ENCODE results near the gene FBXO48.
A peak's percentile ranks its signal among the peaks of the same experiment; 100 is the strongest.

FBXO48 gene

GRCh38 chr2:68416081-68416675 lies 50.9 kb downstream of the FBXO48 start:
- 90% methylated on average over 7 of the region's 9 CpGs for WGBS (ENCODE audit: insufficient coverage)

GRCh38 chr2:68415521-68415920 lies 51.6 kb downstream of the FBXO48 start:
- POLR2A ChIA-PET: interaction anchor here (0.8 to 1.1 kb wide), 2 partner anchors 11 to 26 kb away, joined by 3 read pairs; no protein-coding TSS in a partner anchor
- CTCF ChIA-PET: interaction anchor here (1.0 to 2.2 kb wide), 11 partner anchors 8 to 110 kb away, joined by 3 to 9 read pairs (median 4); partner anchors contain the start of gene PLEK
- no peak for DNase-seq
- H3K9me3 ChIP-seq (ENCODE audit: control extremely low read depth in 1 of 5, control insufficient read depth in 4 of 5, insufficient read depth in 2 of 5, low read depth in 1 of 5, low read length in 4 of 5): no peaks in the 10 kb centered on the region
- H3K4me1 ChIP-seq (ENCODE audit: control extremely low read depth in 1 of 4, control insufficient read depth in 4 of 4, insufficient read depth in 4 of 4, low read length in 3 of 4): peaks cover 22 to 90% (median 59%) of the 10 kb centered on the region in 4 experiments
- H3K27me3 ChIP-seq (replicated peaks in 2 of 5; ENCODE audit: control insufficient read depth in 4 of 5, insufficient read depth in 5 of 5, low read length in 4 of 5): no peaks in the 10 kb centered on the region
- H3K27ac ChIP-seq (ENCODE audit: insufficient read depth in 1 of 2, low read depth in 1 of 2, low read length in 2 of 2, poor library complexity in 1 of 2, severe bottlenecking in 2 of 2): peak overlapping the region; percentile 18 to 71
- no peak overlapping the region for H3K4me3 ChIP-seq (ENCODE audit: control insufficient read depth in 1 of 7, extremely low read depth in 1 of 7, insufficient read depth in 4 of 7, low read depth in 2 of 7, low read length in 6 of 7)
- no peaks in the 10 kb centered on the region for H3K36me3 ChIP-seq (ENCODE audit: control insufficient read depth in 4 of 4, insufficient read depth in 4 of 4, low read length in 3 of 4)

More at GRCh38 chr2:68416081-68416675, 50.9 kb downstream of the FBXO48 start:
- H3K9me3 ChIP-seq (ENCODE audit: control extremely low read depth in 1 of 5, control insufficient read depth in 4 of 5, insufficient read depth in 2 of 5, low read depth in 1 of 5, low read length in 4 of 5): no peaks in the 10 kb centered on the region
- POLR2A ChIA-PET: no interaction called here
- no peak overlapping the region for H3K4me3 ChIP-seq (ENCODE audit: control insufficient read depth in 1 of 7, extremely low read depth in 1 of 7, insufficient read depth in 4 of 7, low read depth in 2 of 7, low read length in 6 of 7)
- H3K27me3 ChIP-seq (replicated peaks in 2 of 5; ENCODE audit: control insufficient read depth in 4 of 5, insufficient read depth in 5 of 5, low read length in 4 of 5): no peaks in the 10 kb centered on the region
- peaks cover 22 to 91% (median 58%) of the 10 kb centered on the region in 4 experiments for H3K4me1 ChIP-seq (ENCODE audit: control extremely low read depth in 1 of 4, control insufficient read depth in 4 of 4, insufficient read depth in 4 of 4, low read length in 3 of 4)
- peak overlapping the region in 1 of 2 experiments; percentile 18 for H3K27ac ChIP-seq (ENCODE audit: insufficient read depth in 1 of 2, low read depth in 1 of 2, low read length in 2 of 2, poor library complexity in 1 of 2, severe bottlenecking in 2 of 2)
- DNase-seq: no peak
- no peaks in the 10 kb centered on the region for H3K36me3 ChIP-seq (ENCODE audit: control insufficient read depth in 4 of 4, insufficient read depth in 4 of 4, low read length in 3 of 4)
- CTCF ChIA-PET: interaction anchor here (1.0 to 2.3 kb wide), 8 partner anchors 12 to 122 kb away, joined by 3 to 17 read pairs (median 4); partner anchors contain the start of gene PLEK

GRCh38 chr2:68414876-68415275 lies 52.2 kb downstream of the FBXO48 start:
- peaks cover 22 to 83% (median 56%) of the 10 kb centered on the region in 4 experiments for H3K4me1 ChIP-seq (ENCODE audit: control extremely low read depth in 1 of 4, control insufficient read depth in 4 of 4, insufficient read depth in 4 of 4, low read length in 3 of 4)
- no peaks in the 10 kb centered on the region for H3K36me3 ChIP-seq (ENCODE audit: control insufficient read depth in 4 of 4, insufficient read depth in 4 of 4, low read length in 3 of 4)
- DNase-seq: peak; percentile 94 to 97 (median 96)
- H3K4me3 ChIP-seq (ENCODE audit: control insufficient read depth in 1 of 7, extremely low read depth in 1 of 7, insufficient read depth in 4 of 7, low read depth in 2 of 7, low read length in 6 of 7): no peak overlapping the region
- H3K27me3 ChIP-seq (replicated peaks in 2 of 5; ENCODE audit: control insufficient read depth in 4 of 5, insufficient read depth in 5 of 5, low read length in 4 of 5): no peaks in the 10 kb centered on the region
- H3K27ac ChIP-seq (ENCODE audit: insufficient read depth in 1 of 2, low read depth in 1 of 2, low read length in 2 of 2, poor library complexity in 1 of 2, severe bottlenecking in 2 of 2): peak overlapping the region; percentile 18 to 71
- CTCF ChIA-PET: interaction anchor here (0.6 to 2.2 kb wide), 12 partner anchors 9 to 109 kb away, joined by 3 to 9 read pairs (median 3); partner anchors contain the start of gene PLEK
- POLR2A ChIA-PET: interaction anchor here (0.8 to 1.1 kb wide), 2 partner anchors 10 to 27 kb away, joined by 3 read pairs; no protein-coding TSS in a partner anchor
- H3K9me3 ChIP-seq (ENCODE audit: control extremely low read depth in 1 of 5, control insufficient read depth in 4 of 5, insufficient read depth in 2 of 5, low read depth in 1 of 5, low read length in 4 of 5): no peaks in the 10 kb centered on the region
- WGBS (ENCODE audit: insufficient coverage): 85% methylated on average over 2 of the region's 3 CpGs

GRCh38 chr2:68414452-68414851 lies 52.6 kb downstream of the FBXO48 start:
- Histone ChIP-seq H3K27ac (ENCODE audit: insufficient read depth in 1 of 2, low read depth in 1 of 2, low read length in 2 of 2, poor library complexity in 1 of 2, severe bottlenecking in 2 of 2) (peak overlapping the region; percentile 18 to 71), H3K4me3 (ENCODE audit: control insufficient read depth in 1 of 7, extremely low read depth in 1 of 7, insufficient read depth in 4 of 7, low read depth in 2 of 7, low read length in 6 of 7) (no peak overlapping the region), H3K9me3 (ENCODE audit: control extremely low read depth in 1 of 5, control insufficient read depth in 4 of 5, insufficient read depth in 2 of 5, low read depth in 1 of 5, low read length in 4 of 5) (no peaks in the 10 kb centered on the region), H3K27me3 (replicated peaks in 2 of 5; ENCODE audit: control insufficient read depth in 4 of 5, insufficient read depth in 5 of 5, low read length in 4 of 5) (no peaks in the 10 kb centered on the region), H3K36me3 (ENCODE audit: control insufficient read depth in 4 of 4, insufficient read depth in 4 of 4, low read length in 3 of 4) (no peaks in the 10 kb centered on the region), H3K4me1 (ENCODE audit: control extremely low read depth in 1 of 4, control insufficient read depth in 4 of 4, insufficient read depth in 4 of 4, low read length in 3 of 4) (peaks cover 18 to 79% (median 55%) of the 10 kb centered on the region in 4 experiments)
- ChIA-PET CTCF (interaction anchor here (0.6 to 2.2 kb wide), 11 partner anchors 9 to 109 kb away, joined by 3 to 9 read pairs (median 3); partner anchors contain the start of gene PLEK), POLR2A (interaction anchor here (1.1 kb wide), 1 partner anchor 9 kb away, joined by 3 read pairs; no protein-coding TSS in a partner anchor)
- DNase-seq: no peak

GRCh38 chr2:68413466-68413865 lies 53.6 kb downstream of the FBXO48 start:
- no peaks in the 10 kb centered on the region for H3K27me3 ChIP-seq (replicated peaks in 2 of 5; ENCODE audit: control insufficient read depth in 4 of 5, insufficient read depth in 5 of 5, low read length in 4 of 5)
- ChIA-PET POLR2A (no interaction called here), CTCF (no interaction called here)
- 90% methylated on average over 2 of the region's 2 CpGs for WGBS (ENCODE audit: insufficient coverage)
- peaks cover 14 to 70% (median 48%) of the 10 kb centered on the region in 4 experiments for H3K4me1 ChIP-seq (ENCODE audit: control extremely low read depth in 1 of 4, control insufficient read depth in 4 of 4, insufficient read depth in 4 of 4, low read length in 3 of 4)
- no peak overlapping the region for H3K4me3 ChIP-seq (ENCODE audit: control insufficient read depth in 1 of 7, extremely low read depth in 1 of 7, insufficient read depth in 4 of 7, low read depth in 2 of 7, low read length in 6 of 7)
- H3K9me3 ChIP-seq (ENCODE audit: control extremely low read depth in 1 of 5, control insufficient read depth in 4 of 5, insufficient read depth in 2 of 5, low read depth in 1 of 5, low read length in 4 of 5): no peaks in the 10 kb centered on the region
- no peaks in the 10 kb centered on the region for H3K36me3 ChIP-seq (ENCODE audit: control insufficient read depth in 4 of 4, insufficient read depth in 4 of 4, low read length in 3 of 4)
- no peak overlapping the region for H3K27ac ChIP-seq (ENCODE audit: insufficient read depth in 1 of 2, low read depth in 1 of 2, low read length in 2 of 2, poor library complexity in 1 of 2, severe bottlenecking in 2 of 2)
- no peak for DNase-seq

GRCh38 chr2:68412127-68412819 lies 54.8 kb downstream of the FBXO48 start:
- peak in 2 of 3 donors; percentile 32 to 48 for DNase-seq
- no peaks in the 10 kb centered on the region for H3K9me3 ChIP-seq (ENCODE audit: control extremely low read depth in 1 of 5, control insufficient read depth in 4 of 5, insufficient read depth in 2 of 5, low read depth in 1 of 5, low read length in 4 of 5)
- CTCF ChIA-PET: interaction anchor here (1.0 kb wide), 1 partner anchor 9 kb away, joined by 4 read pairs; no protein-coding TSS in a partner anchor
- peak overlapping the region in 3 of 7 experiments; percentile 12 to 52 (median 36) for H3K4me3 ChIP-seq (ENCODE audit: control insufficient read depth in 1 of 7, extremely low read depth in 1 of 7, insufficient read depth in 4 of 7, low read depth in 2 of 7, low read length in 6 of 7)
- POLR2A ChIA-PET: interaction anchor here (0.6 kb wide), 1 partner anchor 10 kb away, joined by 3 read pairs; no protein-coding TSS in a partner anchor
- WGBS (ENCODE audit: insufficient coverage): 76% methylated on average over 3 of the region's 4 CpGs
- H3K4me1 ChIP-seq (ENCODE audit: control extremely low read depth in 1 of 4, control insufficient read depth in 4 of 4, insufficient read depth in 4 of 4, low read length in 3 of 4): peaks cover 7 to 58% (median 36%) of the 10 kb centered on the region in 4 experiments
- H3K27me3 ChIP-seq (replicated peaks in 2 of 5; ENCODE audit: control insufficient read depth in 4 of 5, insufficient read depth in 5 of 5, low read length in 4 of 5): no peaks in the 10 kb centered on the region
- H3K27ac ChIP-seq (ENCODE audit: insufficient read depth in 1 of 2, low read depth in 1 of 2, low read length in 2 of 2, poor library complexity in 1 of 2, severe bottlenecking in 2 of 2): peak overlapping the region; percentile 26 to 47
- no peaks in the 10 kb centered on the region for H3K36me3 ChIP-seq (ENCODE audit: control insufficient read depth in 4 of 4, insufficient read depth in 4 of 4, low read length in 3 of 4)

All from common myeloid progenitor, CD34-positive (primary cell).